GM12801 (cell line): Measurements from ENCODE around the gene SEPHS1.

Source experiments
- TF ChIP-seq, protein P1 (sequence below): IDR thresholded peaks from one replicate; pipeline ENCODE4 v1.5.1; 2011; ENCODE audit warnings: control low read depth; ENCODE audit not compliant: insufficient read length; ENCODE audit errors: extremely low read depth

The SEPHS1 gene

DNA sequence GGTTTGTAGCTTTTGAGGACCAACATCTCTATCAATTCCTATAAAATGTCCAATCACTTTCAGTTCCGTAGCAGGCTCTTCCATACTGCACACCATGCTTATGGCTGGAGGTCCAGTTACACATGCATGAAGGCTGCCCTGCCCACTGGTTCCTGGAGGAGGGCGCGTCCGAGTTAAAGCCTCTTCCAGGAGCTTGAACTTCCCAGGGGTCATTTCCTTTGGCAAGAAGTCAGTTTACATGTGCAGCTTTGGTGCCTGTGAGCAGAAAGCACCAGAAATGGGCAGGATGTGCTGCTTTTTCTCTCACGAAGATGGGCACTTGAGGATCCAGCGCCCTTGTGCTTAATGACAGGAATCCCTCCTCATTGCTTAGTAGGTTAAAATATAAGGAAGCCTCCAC lies 30.6 kb downstream of the SEPHS1 start:
- TF ChIP-seq, protein P1, sequence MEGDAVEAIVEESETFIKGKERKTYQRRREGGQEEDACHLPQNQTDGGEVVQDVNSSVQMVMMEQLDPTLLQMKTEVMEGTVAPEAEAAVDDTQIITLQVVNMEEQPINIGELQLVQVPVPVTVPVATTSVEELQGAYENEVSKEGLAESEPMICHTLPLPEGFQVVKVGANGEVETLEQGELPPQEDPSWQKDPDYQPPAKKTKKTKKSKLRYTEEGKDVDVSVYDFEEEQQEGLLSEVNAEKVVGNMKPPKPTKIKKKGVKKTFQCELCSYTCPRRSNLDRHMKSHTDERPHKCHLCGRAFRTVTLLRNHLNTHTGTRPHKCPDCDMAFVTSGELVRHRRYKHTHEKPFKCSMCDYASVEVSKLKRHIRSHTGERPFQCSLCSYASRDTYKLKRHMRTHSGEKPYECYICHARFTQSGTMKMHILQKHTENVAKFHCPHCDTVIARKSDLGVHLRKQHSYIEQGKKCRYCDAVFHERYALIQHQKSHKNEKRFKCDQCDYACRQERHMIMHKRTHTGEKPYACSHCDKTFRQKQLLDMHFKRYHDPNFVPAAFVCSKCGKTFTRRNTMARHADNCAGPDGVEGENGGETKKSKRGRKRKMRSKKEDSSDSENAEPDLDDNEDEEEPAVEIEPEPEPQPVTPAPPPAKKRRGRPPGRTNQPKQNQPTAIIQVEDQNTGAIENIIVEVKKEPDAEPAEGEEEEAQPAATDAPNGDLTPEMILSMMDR, result no peak

DNA sequence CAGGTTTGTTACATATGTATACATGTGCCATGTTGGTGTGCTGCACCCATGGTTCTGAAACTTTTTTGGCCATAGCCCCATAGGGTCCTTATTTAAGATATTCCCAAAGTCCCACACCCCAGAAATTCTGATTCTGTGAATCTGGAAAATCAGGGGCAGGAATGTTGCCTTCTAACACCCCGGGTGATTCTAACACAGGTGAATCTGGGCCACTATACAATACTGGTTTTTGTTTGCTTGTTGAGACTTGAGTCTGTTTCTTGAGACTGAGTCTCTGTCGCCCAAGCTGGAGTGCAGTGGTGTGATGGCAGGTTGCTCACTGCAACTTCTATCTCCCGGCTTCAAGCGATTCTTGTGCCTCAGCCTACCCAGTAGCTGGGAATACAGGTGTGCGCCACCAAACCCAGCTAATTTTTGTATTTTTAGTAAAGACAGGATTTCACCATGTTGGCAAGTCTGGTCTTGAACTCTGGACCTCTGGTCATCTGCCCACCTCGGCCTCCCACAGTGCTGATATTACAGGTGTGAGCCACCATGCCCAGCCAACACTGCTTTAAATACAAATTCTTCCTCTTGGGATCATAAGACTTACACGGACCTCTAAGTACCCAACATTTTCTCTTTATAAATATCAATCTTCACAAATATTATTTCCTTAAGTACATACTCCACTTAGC lies 31.3 kb downstream of the SEPHS1 start:
- TF ChIP-seq, protein P1, result no peak

DNA sequence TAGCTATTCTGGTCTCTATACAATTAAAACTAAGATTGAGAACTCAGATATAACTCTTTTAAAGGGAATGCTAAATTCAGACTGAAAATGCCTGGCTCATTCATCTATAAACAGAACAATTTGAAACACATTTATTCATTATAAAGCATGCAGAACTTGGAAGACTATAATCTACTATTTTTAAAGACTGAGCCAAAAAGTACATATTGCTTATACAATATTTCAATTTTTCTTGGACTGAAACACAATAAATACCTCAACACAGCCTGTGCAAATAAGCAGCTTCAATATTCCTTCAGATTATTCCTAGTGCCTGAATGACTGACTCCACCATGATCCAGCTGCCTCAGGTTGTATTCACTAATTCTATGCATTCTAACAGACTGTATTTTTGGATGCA lies 32.7 kb downstream of the SEPHS1 start:
- TF ChIP-seq, protein P1, result no peak

DNA sequence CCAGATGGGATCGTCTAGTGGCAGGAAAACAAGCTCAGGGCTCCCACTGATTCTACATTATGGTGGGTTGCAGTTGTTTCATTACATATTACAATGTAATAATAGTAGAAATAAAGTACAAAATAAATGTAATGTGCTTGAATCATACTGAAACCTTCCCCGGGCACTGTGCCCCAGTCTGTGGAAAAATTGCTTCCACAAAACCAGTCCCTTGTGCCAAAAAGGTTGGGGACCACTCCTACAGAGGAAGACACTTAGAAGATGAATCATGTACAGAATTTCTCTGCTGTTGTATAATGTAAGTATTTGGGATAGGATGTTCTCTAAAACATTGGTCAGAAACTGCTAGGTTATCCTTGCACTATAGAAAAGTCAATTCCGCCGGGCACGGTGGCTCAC lies 36.9 kb downstream of the SEPHS1 start:
- TF ChIP-seq, protein P1, result no peak

GRCh38 chr10:13310518-13311176 lies 37.4 kb downstream of the SEPHS1 start:
- TF ChIP-seq, protein P1, result no peak

GRCh38 chr10:13309792-13310191 lies 38.3 kb downstream of the SEPHS1 start:
- TF ChIP-seq, protein P1, result no peak

- TF ChIP-seq, protein P1, result no peak
Measured at GRCh38 chr10:13308096-13308495, 40.0 kb downstream of the SEPHS1 start.
